GM12878 (cell line): ENCODE measurements around the gene HSP90AB1. TPM values are rescaled to one million over a fixed set of nuclear protein-coding genes. Genes with fewer than 3 reads are reported as not detected.

Experiments
- ATF7 ChIP-seq: fragments of 450-650 bp; IDR thresholded peaks from 2 replicates; pipeline ENCODE4 v1.6.1; 2016; ENCODE audit warnings: low read depth, mild to moderate bottlenecking
- CBFB ChIP-seq: IDR thresholded peaks from 2 replicates; pipeline ENCODE4 v1.6.1; 2016; ENCODE audit warnings: antibody characterized with exemption, low read depth
- CBX3 ChIP-seq: fragments of 200-600 bp; sonication (generic); IDR thresholded peaks from 2 replicates; pipeline ENCODE4 v1.6.1; 2016; ENCODE audit warnings: low read depth, borderline replicate concordance
- EED ChIP-seq: sonication (generic); IDR thresholded peaks from 2 replicates; pipeline ENCODE4 v1.6.1; 2016; ENCODE audit warnings: antibody characterized with exemption, low read depth
- ETV6 ChIP-seq, 2 experiments: fragments of 450-650 bp in 1 of 2; IDR thresholded peaks in 1 of 2; conservative IDR thresholded peaks in 1 of 2; 2 replicates each; pipeline ENCODE4 v1.6.1; 2014; ENCODE audit warnings: antibody characterized with exemption in 1 of 2, borderline replicate concordance in 1 of 2, low read depth in 1 of 2, mild to moderate bottlenecking in 1 of 2, moderate library complexity in 1 of 2
- EZH2 ChIP-seq: IDR thresholded peaks from 2 replicates; pipeline ENCODE4 v1.6.1; 2012; ENCODE audit warnings: low read depth, mild to moderate bottlenecking, control low read depth, inconsistent platforms, low read length, borderline replicate concordance; ENCODE audit not compliant: control insufficient read depth
- IKZF1 ChIP-seq: fragments of 450-650 bp; conservative IDR thresholded peaks from 2 replicates; pipeline ENCODE4 v1.6.1; 2017; ENCODE audit warnings: antibody characterized with exemption, mild to moderate bottlenecking
- IKZF2 ChIP-seq, 2 experiments: fragments of 450-650 bp; IDR thresholded peaks; 2 replicates each; pipeline ENCODE4 v1.6.1; 2017; ENCODE audit warnings: mild to moderate bottlenecking in 2 of 2, moderate library complexity in 2 of 2
- MXI1 ChIP-seq: fragments of 150-350 bp; IDR thresholded peaks from 2 replicates; pipeline ENCODE4 v1.6.1; 2011; ENCODE audit warnings: low read depth, mild to moderate bottlenecking, inconsistent platforms, low read length, improper control_type of control experiment
- NBN ChIP-seq: fragments of 450-650 bp; IDR thresholded peaks from 2 replicates; pipeline ENCODE4 v1.6.1; 2016
- POLR2AphosphoS5 ChIP-seq: IDR thresholded peaks from 2 replicates; pipeline ENCODE4 v1.6.1; 2011; ENCODE audit warnings: mild to moderate bottlenecking, low read length, inconsistent platforms
- RUNX3 ChIP-seq: IDR thresholded peaks from 2 replicates; pipeline ENCODE4 v1.6.1; 2012; ENCODE audit warnings: low read length, inconsistent platforms
- SMAD1 ChIP-seq: fragments of 450-650 bp; IDR thresholded peaks from 2 replicates; pipeline ENCODE4 v1.6.1; 2018; ENCODE audit warnings: mild to moderate bottlenecking, low read depth; ENCODE audit not compliant: partially characterized antibody
- WRNIP1 ChIP-seq: IDR thresholded peaks from 2 replicates; pipeline ENCODE4 v1.6.1; 2011; ENCODE audit warnings: low read depth, low read length, improper control_type of control experiment, borderline replicate concordance
- ZNF24 ChIP-seq: fragments of 450-650 bp; IDR thresholded peaks from 2 replicates; pipeline ENCODE4 v1.6.1; 2017; ENCODE audit warnings: antibody characterized with exemption, mild to moderate bottlenecking
- polyA plus RNA-seq, 11 experiments: library from polyadenylated mRNA; depleted of rRNA in 4 of 11; unstranded in 6 of 11; stranded (reverse) in 5 of 11; fragments of >200 nt; fragmentation: Nextera tagmentation in 4 of 11; fragmentation: Illumina TruSeq in 1 of 11; extraction: Ambion mirVana in 4 of 11; extraction: Trizol in 1 of 11; gene quantifications; 1 replicate in 1 of 11; 2 replicates in 10 of 11; pipeline versions ENCODE4 v1.2.1 to v1.2.3, GENCODE V29; 2011 to 2016; ENCODE audit warnings: inconsistent platforms in 2 of 11, missing spikeins in 2 of 11, low read depth in 1 of 11
- total RNA-seq, 4 experiments: library from RNA; depleted of rRNA in 3 of 4; stranded (reverse); fragments of >200 nt in 3 of 4; fragmentation: Illumina TruSeq in 1 of 4; extraction: Trizol in 1 of 4; gene quantifications; 2 replicates each; pipeline versions ENCODE4 v1.2.1 to v1.2.3, GENCODE V29; 2013 to 2021
- TF ChIP-seq, protein P1 (sequence below), 3 experiments: IDR thresholded peaks in 2 of 3; conservative IDR thresholded peaks in 1 of 3; 2 replicates each; pipeline ENCODE4 v1.5.1; 2011; ENCODE audit warnings: low read depth in 3 of 3, low read length in 3 of 3, mild to moderate bottlenecking in 3 of 3, control low read depth in 2 of 3, moderate library complexity in 2 of 3, inconsistent platforms in 1 of 3, mixed read lengths in 1 of 3; ENCODE audit not compliant: control insufficient read depth in 2 of 3, insufficient read depth in 1 of 3; ENCODE audit errors: extremely low read depth in 1 of 3
- TF ChIP-seq, protein P2 (sequence below): fragments of 450-650 bp; IDR thresholded peaks from 2 replicates; pipeline ENCODE4 v1.6.1; 2017; ENCODE audit warnings: mild to moderate bottlenecking
- TF ChIP-seq, protein P3 (sequence below): fragments of 450-650 bp; formaldehyde crosslinking; IDR thresholded peaks from 2 replicates; pipeline ENCODE4 v1.4.0; 2022; ENCODE audit warnings: mild to moderate bottlenecking, moderate library complexity
- TF ChIP-seq, protein P4 (sequence below): fragments of 450-650 bp; IDR thresholded peaks from 2 replicates; pipeline ENCODE4 v1.6.1; 2017; ENCODE audit warnings: low read depth, mild to moderate bottlenecking, moderate library complexity

Gene HSP90AB1
- total and polyA plus RNA-seq, 10 of the 15 experiments (the other 5 are each of a cell fraction or from before 2014, with no cell fraction given), result 988 to 1,682 (median 1,146) TPM

DNA sequence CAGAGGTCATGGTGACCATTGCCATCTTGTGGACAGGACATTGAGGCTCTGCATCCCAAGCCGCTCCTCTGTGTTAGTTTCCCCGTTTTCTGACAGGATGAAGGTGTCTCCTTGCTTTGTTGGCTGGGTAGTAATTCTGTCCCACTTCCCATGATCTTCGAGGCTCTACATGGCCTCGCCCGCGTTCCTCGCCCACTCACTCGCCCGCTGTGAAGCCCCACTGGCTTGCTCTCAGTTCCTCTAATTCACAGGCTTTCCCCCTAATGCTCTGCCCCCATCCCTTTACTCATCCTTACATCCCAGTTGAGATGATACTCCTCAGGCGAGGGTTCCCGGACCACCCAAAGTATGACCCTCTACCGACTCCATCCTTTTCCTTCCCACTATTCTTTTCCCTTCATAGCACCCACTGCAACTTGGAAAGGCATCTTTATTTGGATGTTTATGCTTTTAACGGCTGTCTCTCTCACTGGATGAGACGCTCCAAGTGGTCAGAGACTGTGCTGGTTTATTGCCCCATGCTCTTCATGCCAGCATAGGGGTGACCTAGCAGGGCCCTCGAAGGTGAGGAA, 10.9 kb downstream of the HSP90AB1 start (continued):
- TF ChIP-seq, protein P1, sequence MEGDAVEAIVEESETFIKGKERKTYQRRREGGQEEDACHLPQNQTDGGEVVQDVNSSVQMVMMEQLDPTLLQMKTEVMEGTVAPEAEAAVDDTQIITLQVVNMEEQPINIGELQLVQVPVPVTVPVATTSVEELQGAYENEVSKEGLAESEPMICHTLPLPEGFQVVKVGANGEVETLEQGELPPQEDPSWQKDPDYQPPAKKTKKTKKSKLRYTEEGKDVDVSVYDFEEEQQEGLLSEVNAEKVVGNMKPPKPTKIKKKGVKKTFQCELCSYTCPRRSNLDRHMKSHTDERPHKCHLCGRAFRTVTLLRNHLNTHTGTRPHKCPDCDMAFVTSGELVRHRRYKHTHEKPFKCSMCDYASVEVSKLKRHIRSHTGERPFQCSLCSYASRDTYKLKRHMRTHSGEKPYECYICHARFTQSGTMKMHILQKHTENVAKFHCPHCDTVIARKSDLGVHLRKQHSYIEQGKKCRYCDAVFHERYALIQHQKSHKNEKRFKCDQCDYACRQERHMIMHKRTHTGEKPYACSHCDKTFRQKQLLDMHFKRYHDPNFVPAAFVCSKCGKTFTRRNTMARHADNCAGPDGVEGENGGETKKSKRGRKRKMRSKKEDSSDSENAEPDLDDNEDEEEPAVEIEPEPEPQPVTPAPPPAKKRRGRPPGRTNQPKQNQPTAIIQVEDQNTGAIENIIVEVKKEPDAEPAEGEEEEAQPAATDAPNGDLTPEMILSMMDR (IDR thresholded peaks at IDR 0.05 in 2 of 3, conservative IDR thresholded peaks at IDR 0.05 in 1 of 3; ENCODE audit: control insufficient read depth in 2 of 3, extremely low read depth in 1 of 3, insufficient read depth in 1 of 3, low read depth in 3 of 3, low read length in 3 of 3), result peak in 1 of 3 experiments; percentile 2; a peak in 1 of 6 replicates
- TF ChIP-seq MXI1 (no peak; the same call in 1 of the 2 replicates), POLR2AphosphoS5 (peak; percentile 77), EZH2 (no peak), IKZF2 (IDR thresholded peaks at IDR 0.05) (peak; percentile 98), RUNX3 (no peak), NBN (peak; percentile 95), IKZF1 (peak; percentile 97), ETV6 (conservative IDR thresholded peaks at IDR 0.05 in 1 of 2, IDR thresholded peaks at IDR 0.05 in 1 of 2; ENCODE audit: borderline replicate concordance in 1 of 2, low read depth in 1 of 2) (peak in 1 of 2 experiments; percentile 59; a peak in 2 of 4 replicates), EED (peak; percentile 97), ZNF24 (peak; percentile 67), SMAD1 (peak; percentile 62), ATF7 (peak; percentile 75), CBFB (peak; percentile 52), CBX3 (no peak), WRNIP1 (no peak)
- TF ChIP-seq, protein P2, sequence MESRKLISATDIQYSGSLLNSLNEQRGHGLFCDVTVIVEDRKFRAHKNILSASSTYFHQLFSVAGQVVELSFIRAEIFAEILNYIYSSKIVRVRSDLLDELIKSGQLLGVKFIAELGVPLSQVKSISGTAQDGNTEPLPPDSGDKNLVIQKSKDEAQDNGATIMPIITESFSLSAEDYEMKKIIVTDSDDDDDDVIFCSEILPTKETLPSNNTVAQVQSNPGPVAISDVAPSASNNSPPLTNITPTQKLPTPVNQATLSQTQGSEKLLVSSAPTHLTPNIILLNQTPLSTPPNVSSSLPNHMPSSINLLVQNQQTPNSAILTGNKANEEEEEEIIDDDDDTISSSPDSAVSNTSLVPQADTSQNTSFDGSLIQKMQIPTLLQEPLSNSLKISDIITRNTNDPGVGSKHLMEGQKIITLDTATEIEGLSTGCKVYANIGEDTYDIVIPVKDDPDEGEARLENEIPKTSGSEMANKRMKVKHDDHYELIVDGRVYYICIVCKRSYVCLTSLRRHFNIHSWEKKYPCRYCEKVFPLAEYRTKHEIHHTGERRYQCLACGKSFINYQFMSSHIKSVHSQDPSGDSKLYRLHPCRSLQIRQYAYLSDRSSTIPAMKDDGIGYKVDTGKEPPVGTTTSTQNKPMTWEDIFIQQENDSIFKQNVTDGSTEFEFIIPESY, result no peak
- TF ChIP-seq, protein P3, sequence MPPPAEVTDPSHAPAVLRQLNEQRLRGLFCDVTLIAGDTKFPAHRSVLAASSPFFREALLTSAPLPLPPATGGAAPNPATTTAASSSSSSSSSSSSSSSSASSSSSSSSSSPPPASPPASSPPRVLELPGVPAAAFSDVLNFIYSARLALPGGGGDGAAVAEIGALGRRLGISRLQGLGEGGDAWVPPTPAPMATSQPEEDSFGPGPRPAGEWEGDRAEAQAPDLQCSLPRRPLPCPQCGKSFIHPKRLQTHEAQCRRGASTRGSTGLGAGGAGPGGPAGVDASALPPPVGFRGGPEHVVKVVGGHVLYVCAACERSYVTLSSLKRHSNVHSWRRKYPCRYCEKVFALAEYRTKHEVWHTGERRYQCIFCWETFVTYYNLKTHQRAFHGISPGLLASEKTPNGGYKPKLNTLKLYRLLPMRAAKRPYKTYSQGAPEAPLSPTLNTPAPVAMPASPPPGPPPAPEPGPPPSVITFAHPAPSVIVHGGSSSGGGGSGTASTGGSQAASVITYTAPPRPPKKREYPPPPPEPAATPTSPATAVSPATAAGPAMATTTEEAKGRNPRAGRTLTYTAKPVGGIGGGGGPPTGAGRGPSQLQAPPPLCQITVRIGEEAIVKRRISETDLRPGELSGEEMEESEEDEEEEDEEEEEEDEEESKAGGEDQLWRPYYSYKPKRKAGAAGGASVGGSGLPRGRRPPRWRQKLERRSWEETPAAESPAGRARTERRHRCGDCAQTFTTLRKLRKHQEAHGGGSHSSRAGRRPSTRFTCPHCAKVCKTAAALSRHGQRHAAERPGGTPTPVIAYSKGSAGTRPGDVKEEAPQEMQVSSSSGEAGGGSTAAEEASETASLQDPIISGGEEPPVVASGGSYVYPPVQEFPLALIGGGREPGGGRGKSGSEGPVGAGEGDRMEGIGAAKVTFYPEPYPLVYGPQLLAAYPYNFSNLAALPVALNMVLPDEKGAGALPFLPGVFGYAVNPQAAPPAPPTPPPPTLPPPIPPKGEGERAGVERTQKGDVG (CRISPR knock-in tag), result 0 out of 2 replicates have a peak, but pooled peaks have one; percentile 42
- TF ChIP-seq, protein P4, sequence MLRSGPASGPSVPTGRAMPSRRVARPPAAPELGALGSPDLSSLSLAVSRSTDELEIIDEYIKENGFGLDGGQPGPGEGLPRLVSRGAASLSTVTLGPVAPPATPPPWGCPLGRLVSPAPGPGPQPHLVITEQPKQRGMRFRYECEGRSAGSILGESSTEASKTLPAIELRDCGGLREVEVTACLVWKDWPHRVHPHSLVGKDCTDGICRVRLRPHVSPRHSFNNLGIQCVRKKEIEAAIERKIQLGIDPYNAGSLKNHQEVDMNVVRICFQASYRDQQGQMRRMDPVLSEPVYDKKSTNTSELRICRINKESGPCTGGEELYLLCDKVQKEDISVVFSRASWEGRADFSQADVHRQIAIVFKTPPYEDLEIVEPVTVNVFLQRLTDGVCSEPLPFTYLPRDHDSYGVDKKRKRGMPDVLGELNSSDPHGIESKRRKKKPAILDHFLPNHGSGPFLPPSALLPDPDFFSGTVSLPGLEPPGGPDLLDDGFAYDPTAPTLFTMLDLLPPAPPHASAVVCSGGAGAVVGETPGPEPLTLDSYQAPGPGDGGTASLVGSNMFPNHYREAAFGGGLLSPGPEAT, result peak; percentile 94
